ENCODE measurements around the gene GIMD1. TPM values are rescaled to one million over a fixed set of nuclear protein-coding genes. Genes with fewer than 3 reads are reported as not detected.

The GIMD1 gene
- total RNA-seq, 1 experiment from 2014 or later: not detected

DNA sequence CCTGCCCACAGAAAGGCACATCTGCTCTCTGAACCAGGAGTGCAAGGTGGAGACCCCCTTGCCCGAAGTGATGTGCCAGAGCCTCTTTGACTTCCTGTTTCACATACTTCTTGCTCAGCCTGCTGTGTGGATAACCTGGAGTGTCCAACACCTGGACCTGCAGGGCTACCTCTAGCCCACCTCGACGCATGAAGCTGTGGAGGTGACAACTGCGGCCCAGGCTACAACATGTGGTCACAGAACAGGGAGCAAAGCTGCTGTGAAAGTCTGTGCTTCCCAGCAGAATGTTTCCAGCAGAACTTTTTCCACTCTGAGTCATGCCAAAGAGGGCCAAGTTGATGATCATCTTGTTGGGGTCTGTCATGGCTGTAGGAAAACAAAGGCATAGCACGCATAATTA is 1.5 kb downstream of the GIMD1 start:
- H3K23me2 ChIP-seq (ENCODE audit: insufficient read length, low read depth, low read length, poor library complexity, severe bottlenecking): no peaks in the 10 kb centered on the region
- Mint-ChIP-seq H3K4me1 (peaks cover 0 to 6% of the 10 kb centered on the region in 2 experiments; a peak in 2 of 4 replicates), H3K4me3 (no peak overlapping the region), H3K36me3 (ENCODE audit: insufficient read depth in 1 of 3, low read depth in 3 of 3) (no peaks in the 10 kb centered on the region), H3K9me3 (no peaks in the 10 kb centered on the region), H3K27ac (no peak overlapping the region), H3K27me3 (ENCODE audit: low read depth) (no peaks in the 10 kb centered on the region)
- no peak overlapping the region; the same call in 1 of the 2 replicates for H3K14ac ChIP-seq (ENCODE audit: insufficient read depth, low read length)
- DNase-seq: no peak
- peak overlapping the region; percentile 29 for H2AFZ ChIP-seq (ENCODE audit: low read length)
- no peak overlapping the region for H3K27ac ChIP-seq (ENCODE audit: insufficient read length, low read depth, low read length)
- H3K79me2 ChIP-seq (ENCODE audit: insufficient read depth, low read length): no peaks in the 10 kb centered on the region
- no peak overlapping the region for H2BK15ac ChIP-seq (ENCODE audit: low read depth, low read length)
- TF ChIP-seq CTCF (conservative IDR thresholded peaks at IDR 0.05): no peak
- H4K20me1 ChIP-seq (ENCODE audit: control insufficient read depth, insufficient read depth, insufficient read length): no peaks in the 10 kb centered on the region
- H2AK5ac ChIP-seq (ENCODE audit: insufficient read length, low read length): no peak overlapping the region
- H2BK20ac ChIP-seq (ENCODE audit: low read depth, low read length, poor library complexity, severe bottlenecking): no peak overlapping the region
- no peak overlapping the region for H4K91ac ChIP-seq (ENCODE audit: insufficient read length, low read depth, low read length)
- H3K9ac ChIP-seq (ENCODE audit: extremely low read depth, insufficient read length, low read length): no peak overlapping the region
- no peak overlapping the region for H3K4me2 ChIP-seq (ENCODE audit: insufficient read depth, insufficient read length, low read length)
- no peak overlapping the region for H3K23ac ChIP-seq (ENCODE audit: insufficient read length, low read depth, low read length)
- H3K79me1 ChIP-seq (ENCODE audit: insufficient read depth, low read depth, low read length, poor library complexity, severe bottlenecking): no peaks in the 10 kb centered on the region
- no peaks in the 10 kb centered on the region for H3K9me3 ChIP-seq (ENCODE audit: control insufficient read depth, low read depth, low read length)
- H3K4ac ChIP-seq (ENCODE audit: low read depth, low read length): no peak overlapping the region
- H3K56ac ChIP-seq (ENCODE audit: insufficient read length, low read depth, low read length): no peak overlapping the region
- H3K4me1 ChIP-seq (ENCODE audit: insufficient read depth, low read length): no peaks in the 10 kb centered on the region
- H4K8ac ChIP-seq (replicated peaks; ENCODE audit: insufficient read length, low read depth, low read length): no peak overlapping the region
- H3T11ph ChIP-seq (ENCODE audit: low read length): no peak overlapping the region
- H4K5ac ChIP-seq (ENCODE audit: insufficient read length, low read depth, low read length): no peak overlapping the region
- no CpG with 5 or more reads among the region's 5 CpGs for WGBS (ENCODE audit: extremely low coverage, insufficient read length, low lambda C conversion rate)
- H3K27me3 ChIP-seq (ENCODE audit: insufficient read depth, low read length): no peaks in the 10 kb centered on the region
- no peak overlapping the region for H2BK12ac ChIP-seq (ENCODE audit: insufficient read length, low read depth, low read length)
- no peak overlapping the region for H2BK120ac ChIP-seq (ENCODE audit: low read depth, low read length, poor library complexity, severe bottlenecking)
- no peak overlapping the region for H2BK5ac ChIP-seq (ENCODE audit: insufficient read length, low read length)
- no peak overlapping the region for H3K18ac ChIP-seq (ENCODE audit: insufficient read length, low read depth, low read length)
